SU-DHL-6 (cell line): ENCODE data around the gene LCOR.
"Not testable (repeated sequence)": the region's sequence is repeated elsewhere in the genome, so short reads cannot be mapped to it uniquely, and the experiment has no call there.

Experiments used
- H2AFZ ChIP-seq: fragments of 200-600 bp; sonication (generic); 2 replicates; pipeline ENCODE4 v1.6.1; 2014; ENCODE audit warnings: low read depth, mild to moderate bottlenecking, moderate library complexity, mixed read lengths, antibody characterized with exemption, low read length; ENCODE audit not compliant: severe bottlenecking
- H3F3A ChIP-seq: fragments of 200-600 bp; shearing (Covaris generic); 2 replicates; pipeline ENCODE4 v1.6.0; 2016; ENCODE audit warnings: antibody characterized with exemption, mild to moderate bottlenecking; ENCODE audit not compliant: insufficient read depth
- H3K27ac ChIP-seq: fragments of 200-600 bp; sonication (generic); 2 replicates; pipeline ENCODE4 v1.5.1; 2016; ENCODE audit warnings: low read depth, mild to moderate bottlenecking, low read length, moderate library complexity, mixed read lengths
- H3K27me3 ChIP-seq: fragments of 200-600 bp; sonication (generic), shearing (Covaris generic); 2 replicates; pipeline ENCODE4 v1.6.0; 2014; ENCODE audit warnings: mild to moderate bottlenecking, low read length
- H3K36me3 ChIP-seq: fragments of 200-600 bp; sonication (generic); 2 replicates; pipeline ENCODE4 v1.6.1; 2014; ENCODE audit warnings: mild to moderate bottlenecking, low read length, mixed read lengths
- H3K4me2 ChIP-seq: fragments of 300-600, 200-600 bp; shearing (Covaris generic), sonication (generic); 2 replicates; pipeline ENCODE4 v1.6.0; 2014; ENCODE audit warnings: low read length, low read depth, mild to moderate bottlenecking; ENCODE audit not compliant: poor library complexity, severe bottlenecking
- H3K4me3 ChIP-seq: fragments of 200-600 bp; sonication (generic); 2 replicates; pipeline ENCODE4 v1.5.1; 2014; ENCODE audit warnings: antibody characterized with exemption, low read length, mild to moderate bottlenecking, mixed read lengths; ENCODE audit not compliant: insufficient read depth, poor library complexity, severe bottlenecking
- H3K79me2 ChIP-seq: fragments of 200-600 bp; sonication (generic); 2 replicates; pipeline ENCODE4 v1.6.1; 2014; ENCODE audit warnings: mild to moderate bottlenecking, low read length, moderate library complexity; ENCODE audit not compliant: insufficient read depth
- H3K9ac ChIP-seq: fragments of 200-600 bp; sonication (generic); 2 replicates; pipeline ENCODE4 v1.7.0; 2014; ENCODE audit warnings: mild to moderate bottlenecking, low read length
- H3K9me2 ChIP-seq: fragments of 200-600 bp; sonication (generic); replicated peaks from 2 replicates; pipeline ENCODE4 v1.6.1; 2014; ENCODE audit warnings: low read length; ENCODE audit not compliant: insufficient read depth
- H3K9me3 ChIP-seq: fragments of 200-600 bp; sonication (generic); 2 replicates; pipeline ENCODE4 v1.6.1; 2014; ENCODE audit warnings: low read length, mixed read lengths; ENCODE audit not compliant: insufficient read depth
- H4K20me1 ChIP-seq: fragments of 200-600 bp; sonication (generic); 2 replicates; pipeline ENCODE4 v1.6.1; 2014; ENCODE audit warnings: low read depth, mild to moderate bottlenecking, antibody characterized with exemption, low read length, moderate library complexity, mixed read lengths
- CTCF ChIP-seq: fragments of 200-600 bp; sonication (generic); IDR thresholded peaks from one replicate; pipeline ENCODE4 v1.5.1; 2017; ENCODE audit warnings: antibody characterized with exemption, mild to moderate bottlenecking, low read length, moderate library complexity; ENCODE audit not compliant: insufficient read depth, poor library complexity, severe bottlenecking
- EZH2phosphoT487 ChIP-seq: fragments of 200-600 bp; sonication (generic), shearing (Covaris generic); conservative IDR thresholded peaks from 2 replicates; pipeline ENCODE4 v1.6.1; 2018; ENCODE audit warnings: mild to moderate bottlenecking, antibody characterized with exemption, low read length, moderate library complexity, mixed read lengths

Gene LCOR

GRCh38 chr10:96935810-96936209 lies 103.7 kb downstream of the LCOR start:
- H2AFZ ChIP-seq = no peak overlapping the region
- no peaks in the 10 kb centered on the region for H3K9me3 ChIP-seq
- no peak overlapping the region for H3K4me2 ChIP-seq
- TF ChIP-seq EZH2phosphoT487 = no peak
- no peaks in the 10 kb centered on the region; the same call in 1 of the 2 replicates for H3K36me3 ChIP-seq
- no peak overlapping the region for H3K9ac ChIP-seq
- H4K20me1 ChIP-seq = peaks cover 4% of the 10 kb centered on the region; the same call in 1 of the 2 replicates
- no peaks in the 10 kb centered on the region for H3K9me2 ChIP-seq
- no peaks in the 10 kb centered on the region for H3K27me3 ChIP-seq
- no peak overlapping the region for H3K4me3 ChIP-seq
- no peaks in the 10 kb centered on the region; the same call in 1 of the 2 replicates for H3F3A ChIP-seq
- no peak overlapping the region for H3K27ac ChIP-seq
- H3K79me2 ChIP-seq = peaks cover 33% of the 10 kb centered on the region

GRCh38 chr10:96943161-96943560 lies 111.1 kb downstream of the LCOR start:
- not testable (repeated sequence) for H3K79me2 ChIP-seq, H3K9me3 ChIP-seq, H3K9ac ChIP-seq, H3F3A ChIP-seq, H4K20me1 ChIP-seq, H3K4me2 ChIP-seq, H3K27ac ChIP-seq, H3K36me3 ChIP-seq, H2AFZ ChIP-seq, H3K9me2 ChIP-seq, H3K4me3 ChIP-seq, H3K27me3 ChIP-seq

- TF ChIP-seq CTCF = no peak
- no peak for TF ChIP-seq EZH2phosphoT487
- peaks cover 34% of the 10 kb centered on the region for H3K36me3 ChIP-seq
- 0 out of 2 replicates have a peak, but pooled peaks cover 5% of the 10 kb centered on the region for H3K79me2 ChIP-seq
- H3K4me3 ChIP-seq = no peak overlapping the region
- no peak overlapping the region for H3K4me2 ChIP-seq
- no peak overlapping the region for H3K27ac ChIP-seq
- no peaks in the 10 kb centered on the region for H3K9me3 ChIP-seq
- no peaks in the 10 kb centered on the region for H3K27me3 ChIP-seq
- H3K9me2 ChIP-seq = no peaks in the 10 kb centered on the region
- no peak overlapping the region for H3K9ac ChIP-seq
- H4K20me1 ChIP-seq = 0 out of 2 replicates have a peak, but pooled peaks cover 9% of the 10 kb centered on the region
- no peak overlapping the region for H2AFZ ChIP-seq
- H3F3A ChIP-seq = peaks cover 14% of the 10 kb centered on the region; the same call in 1 of the 2 replicates
These were observed 114.9 kb downstream of the LCOR start for GRCh38 chr10:96947036-96947435.

- H3K36me3 ChIP-seq = peaks cover 44% of the 10 kb centered on the region
- 0 out of 2 replicates have a peak, but pooled peaks cover 4% of the 10 kb centered on the region for H4K20me1 ChIP-seq
- TF ChIP-seq CTCF (no peak), EZH2phosphoT487 (no peak)
- peaks cover 11% of the 10 kb centered on the region; the same call in 1 of the 2 replicates for H3F3A ChIP-seq
- H3K9me3 ChIP-seq = no peaks in the 10 kb centered on the region
- H3K4me2 ChIP-seq = no peak overlapping the region
- no peak overlapping the region for H2AFZ ChIP-seq
- no peak overlapping the region for H3K9ac ChIP-seq
- H3K79me2 ChIP-seq = 0 out of 2 replicates have a peak, but pooled peaks cover 3% of the 10 kb centered on the region
- H3K27me3 ChIP-seq = no peaks in the 10 kb centered on the region
- H3K27ac ChIP-seq = no peak overlapping the region
- no peaks in the 10 kb centered on the region for H3K9me2 ChIP-seq
- H3K4me3 ChIP-seq = no peak overlapping the region
These were observed 117.1 kb downstream of the LCOR start for GRCh38 chr10:96949039-96949683.
